Naive thymus-derived CD8-positive, alpha-beta T cell (primary cell): ENCODE results near the gene SSU72. TPM values are rescaled to one million over a fixed set of nuclear protein-coding genes. Genes with fewer than 3 reads are reported as not detected.
"Not testable (repeated sequence)": the region's sequence is repeated elsewhere in the genome, so short reads cannot be mapped to it uniquely, and the experiment has no call there.

Experiments used
- ATAC-seq, 2 donors: fragments of 150-1000 bp; cut with Tn5 transposase in 1 of 2; sonication (Bioruptor Pico), chemical (Tn5 transposase) in 1 of 2; 1 replicate in 1 of 2; 2 replicates in 1 of 2; pipeline ENCODE4 v1.10.0; 2021; ENCODE audit warnings: mild to moderate bottlenecking in 2 of 2, moderate library complexity in 2 of 2
- POLR2A ChIA-PET: fragments of 350-600 bp; sonication (Branson Sonifier 250); formaldehyde crosslinking; loops from one replicate; lab custom pipeline; 2021; ENCODE audit warnings: antibody characterized with exemption; lab: Charles Lee
- DNase-seq, 10 donors: peaks; one replicate each; pipeline versions ENCODE4 v3.0.0 to v3.0.0-alpha.2; 2020 to 2022
- H3K27ac Mint-ChIP-seq, 10 donors: one replicate each; pipeline ENCODE4 v1.8.0; 2020 to 2022; ENCODE audit warnings: mild to moderate bottlenecking in 10 of 10, mixed read lengths in 10 of 10, moderate library complexity in 4 of 10, inconsistent platforms in 1 of 10
- H3K27me3 Mint-ChIP-seq, 5 donors: one replicate each; pipeline ENCODE4 v1.8.0; 2021 to 2022; ENCODE audit warnings: mixed read lengths in 5 of 5
- H3K36me3 Mint-ChIP-seq, 3 donors: one replicate each; pipeline ENCODE4 v1.8.0; 2020 to 2022; ENCODE audit warnings: mixed read lengths in 3 of 3, mild to moderate bottlenecking in 2 of 3, inconsistent platforms in 1 of 3
- H3K4me1 Mint-ChIP-seq, 4 donors: one replicate each; pipeline ENCODE4 v1.8.0; 2021 to 2022; ENCODE audit warnings: mixed read lengths in 4 of 4
- H3K4me3 Mint-ChIP-seq, 10 donors: one replicate each; pipeline ENCODE4 v1.8.0; 2020 to 2022; ENCODE audit warnings: mild to moderate bottlenecking in 10 of 10, mixed read lengths in 10 of 10, moderate library complexity in 6 of 10, inconsistent platforms in 1 of 10
- H3K9me3 Mint-ChIP-seq, 9 donors: one replicate each; pipeline ENCODE4 v1.8.0; 2020 to 2022; ENCODE audit warnings: mixed read lengths in 9 of 9, mild to moderate bottlenecking in 3 of 9, inconsistent platforms in 1 of 9, moderate library complexity in 1 of 9
- polyA plus RNA-seq, 3 donors: library from polyadenylated mRNA; unstranded; fragments of 300-500 nt; fragmentation: Illumina TruSeq; gene quantifications; one replicate each; pipeline ENCODE4 v1.2.3, GENCODE V29; 2021
- total RNA-seq, 8 experiments: library from RNA in 2 of 8; stranded (reverse) in 2 of 8; gene quantifications; one replicate each; pipeline ENCODE4 v1.2.3 and lab custom pipeline; 2021 to 2026

The SSU72 gene
- total and polyA plus RNA-seq, 5 experiments from 2014 or later, result 158 to 290 (median 219) TPM

- Mint-ChIP-seq H3K9me3 (peaks cover 0 to 9% (median 4%) of the 10 kb centered on the region in 9 donors), H3K27ac (no peak overlapping the region), H3K36me3 (peaks cover 3 to 6% (median 5%) of the 10 kb centered on the region in 3 donors), H3K4me1 (peaks cover 0 to 10% (median 3%) of the 10 kb centered on the region in 4 donors), H3K27me3 (no peaks in the 10 kb centered on the region), H3K4me3 (no peak overlapping the region)
- DNase-seq (no peak), ATAC-seq (no peak)
- POLR2A ChIA-PET, result interaction anchor here (0.5 to 1.4 kb wide), 2 partner anchors 92 to 193 kb away, joined by 3 to 4 read pairs; no protein-coding TSS in a partner anchor
Observed at GRCh38 chr1:1536019-1536937, 38.4 kb downstream of the SSU72 start.

DNA sequence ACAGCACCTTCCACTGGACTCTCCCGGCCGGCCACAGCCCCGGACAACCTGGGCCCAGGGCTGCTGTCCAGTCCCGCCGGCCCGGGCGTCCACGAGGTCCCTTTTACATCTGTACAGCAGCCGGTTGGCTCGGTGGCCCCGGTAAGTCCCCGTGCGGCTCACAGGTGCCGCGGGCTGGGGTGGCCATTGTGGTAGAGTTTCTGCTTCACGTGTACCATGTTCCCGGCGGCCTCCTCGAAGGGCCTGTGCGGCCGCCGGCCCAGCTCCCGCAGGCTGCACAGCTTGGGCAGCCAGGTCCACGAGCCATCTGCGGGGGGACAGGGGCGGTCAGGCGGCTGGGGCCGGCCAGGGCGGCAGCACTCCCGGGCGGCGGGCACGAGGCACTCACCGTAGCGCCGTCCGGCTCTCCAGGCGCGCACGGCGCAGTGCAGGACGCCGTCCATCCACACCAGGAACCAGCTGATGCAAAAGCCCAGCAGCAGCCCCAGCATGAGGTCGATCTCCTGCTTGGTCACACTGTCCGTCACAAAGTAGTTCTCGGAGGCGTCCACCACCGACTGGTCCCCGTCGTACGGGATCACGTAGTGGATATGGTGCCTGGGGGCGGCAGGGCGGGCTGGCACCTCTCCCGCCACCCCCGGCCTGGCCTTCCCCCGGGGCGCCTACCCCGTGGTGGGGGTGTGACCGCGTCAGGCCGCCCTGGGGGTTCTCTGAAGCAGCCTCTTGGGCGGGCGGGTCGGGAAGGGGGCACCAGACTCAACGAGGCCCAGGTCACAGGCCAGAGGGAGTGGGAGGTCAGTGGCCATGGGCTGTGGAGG lies 39.3 kb downstream of the SSU72 start:
- POLR2A ChIA-PET, result interaction anchor here (0.5 kb wide), 1 partner anchor 305 kb away, joined by 3 read pairs; no protein-coding TSS in a partner anchor
- H3K36me3 Mint-ChIP-seq, result peaks cover 5 to 8% (median 6%) of the 10 kb centered on the region in 3 donors
- H3K4me3 Mint-ChIP-seq, result no peak overlapping the region
- H3K27me3 Mint-ChIP-seq, result no peaks in the 10 kb centered on the region
- DNase-seq (no peak), ATAC-seq (no peak)
- peaks cover 0 to 10% (median 3%) of the 10 kb centered on the region in 4 donors for H3K4me1 Mint-ChIP-seq
- H3K27ac Mint-ChIP-seq, result no peak overlapping the region
- peaks cover 0 to 14% (median 6%) of the 10 kb centered on the region in 9 donors for H3K9me3 Mint-ChIP-seq

- DNase-seq, result no peak
- H3K9me3 Mint-ChIP-seq, result peaks cover 0 to 14% (median 6%) of the 10 kb centered on the region in 9 donors
- POLR2A ChIA-PET, result interaction anchor here (0.5 kb wide), 1 partner anchor 306 kb away, joined by 3 read pairs; no protein-coding TSS in a partner anchor
- no peak overlapping the region for H3K4me3 Mint-ChIP-seq
- H3K27ac Mint-ChIP-seq, result no peak overlapping the region
- ATAC-seq, result no peak
- no peaks in the 10 kb centered on the region for H3K27me3 Mint-ChIP-seq
- peaks cover 0 to 10% (median 3%) of the 10 kb centered on the region in 4 donors for H3K4me1 Mint-ChIP-seq
- H3K36me3 Mint-ChIP-seq, result peaks cover 5 to 8% (median 6%) of the 10 kb centered on the region in 3 donors
Observed at GRCh38 chr1:1534401-1535154, 40.1 kb downstream of the SSU72 start.

GRCh38 chr1:1533894-1534291 lies 40.8 kb downstream of the SSU72 start:
- DNase-seq, ATAC-seq, H3K36me3 Mint-ChIP-seq, POLR2A ChIA-PET, H3K4me3 Mint-ChIP-seq, H3K4me1 Mint-ChIP-seq, H3K27ac Mint-ChIP-seq, H3K27me3 Mint-ChIP-seq: not testable (repeated sequence)
- H3K9me3 Mint-ChIP-seq, result peaks cover 0 to 14% (median 6%) of the 10 kb centered on the region in 9 donors

DNA sequence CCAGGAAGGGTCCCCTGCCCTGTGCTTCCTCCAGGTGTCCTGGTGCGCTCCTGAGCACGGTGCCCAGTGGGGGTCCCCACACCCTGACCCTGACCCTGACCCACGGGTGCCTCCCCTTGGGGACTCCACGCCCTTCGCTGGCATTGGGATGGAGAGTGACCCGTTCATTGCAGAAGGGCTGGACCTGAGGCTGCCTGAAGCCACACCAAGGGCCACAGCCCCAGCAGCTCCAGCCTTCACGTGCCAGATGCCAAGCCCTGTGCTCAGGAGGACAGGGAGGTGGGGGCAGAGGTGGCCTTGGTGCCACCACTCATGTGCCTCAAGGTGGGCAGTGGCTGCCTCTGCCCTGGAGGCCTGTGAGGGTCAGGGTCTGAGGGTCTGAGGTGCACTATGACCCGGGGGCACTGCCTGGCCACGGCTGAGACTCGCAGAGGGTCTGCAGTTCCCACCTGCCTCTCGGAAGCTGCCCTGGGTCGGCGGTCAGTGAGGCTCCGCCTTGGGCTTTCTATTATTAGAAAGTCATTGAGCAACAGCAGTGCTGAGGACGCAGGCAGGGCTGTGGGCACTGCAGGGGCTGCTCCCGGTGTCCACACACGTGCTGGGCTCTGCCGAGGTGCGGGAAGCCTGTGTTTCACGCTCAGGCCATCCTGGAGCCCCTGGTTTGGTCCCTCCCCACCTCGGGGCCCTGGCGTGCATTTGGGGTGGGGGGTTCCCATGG lies 41.3 kb downstream of the SSU72 start:
- POLR2A ChIA-PET, H3K27ac Mint-ChIP-seq, H3K36me3 Mint-ChIP-seq, ATAC-seq, H3K27me3 Mint-ChIP-seq, H3K4me1 Mint-ChIP-seq, DNase-seq, H3K4me3 Mint-ChIP-seq: not testable (repeated sequence)
- peaks cover 0 to 14% (median 6%) of the 10 kb centered on the region in 9 donors for H3K9me3 Mint-ChIP-seq

DNA sequence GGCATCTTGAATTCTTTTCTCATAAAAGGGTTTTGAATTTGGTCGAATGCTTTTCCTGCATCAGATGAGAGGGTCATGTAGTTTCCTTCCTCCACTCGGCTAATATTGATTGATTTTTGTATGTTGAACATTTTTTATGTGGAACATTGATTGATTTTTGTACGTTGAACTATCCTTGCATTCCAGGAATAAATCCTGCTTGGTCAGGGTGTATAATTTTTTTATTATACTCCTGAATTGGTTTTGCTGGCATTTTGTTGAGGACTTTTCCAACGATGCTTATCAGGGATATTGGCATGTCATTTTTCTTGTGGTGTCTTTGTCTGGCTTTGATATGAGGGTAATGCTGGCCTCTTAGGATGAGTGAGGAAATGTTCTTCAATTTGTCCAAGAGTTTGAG lies 42.7 kb downstream of the SSU72 start:
- Mint-ChIP-seq H3K36me3 (peaks cover 6 to 16% (median 12%) of the 10 kb centered on the region in 3 donors), H3K27ac (no peak overlapping the region), H3K4me1 (no peaks in the 10 kb centered on the region), H3K9me3 (peaks cover 0 to 14% (median 6%) of the 10 kb centered on the region in 9 donors), H3K27me3 (no peaks in the 10 kb centered on the region), H3K4me3 (no peak overlapping the region)
- no peak for DNase-seq
- no peak for ATAC-seq
- POLR2A ChIA-PET, result no interaction called here

GRCh38 chr1:1529936-1530335 lies 44.7 kb downstream of the SSU72 start:
- POLR2A ChIA-PET, result no interaction called here
- Mint-ChIP-seq H3K27me3 (no peaks in the 10 kb centered on the region), H3K9me3 (peaks cover 0 to 14% (median 6%) of the 10 kb centered on the region in 9 donors), H3K4me3 (no peak overlapping the region), H3K36me3 (peaks cover 6 to 24% (median 15%) of the 10 kb centered on the region in 3 donors), H3K27ac (no peak overlapping the region), H3K4me1 (no peaks in the 10 kb centered on the region)
- ATAC-seq, result no peak
- no peak for DNase-seq

- peaks cover 6 to 24% (median 15%) of the 10 kb centered on the region in 3 donors for H3K36me3 Mint-ChIP-seq
- peaks cover 0 to 14% (median 6%) of the 10 kb centered on the region in 9 donors for H3K9me3 Mint-ChIP-seq
- DNase-seq, result no peak
- no peak overlapping the region for H3K27ac Mint-ChIP-seq
- no peak overlapping the region for H3K4me3 Mint-ChIP-seq
- H3K27me3 Mint-ChIP-seq, result no peaks in the 10 kb centered on the region
- no peaks in the 10 kb centered on the region for H3K4me1 Mint-ChIP-seq
- no peak for ATAC-seq
- POLR2A ChIA-PET, result no interaction called here
Observed at GRCh38 chr1:1529321-1529720, 45.3 kb downstream of the SSU72 start.

GRCh38 chr1:1528301-1529267 lies 46.1 kb downstream of the SSU72 start:
- Mint-ChIP-seq H3K9me3 (peaks cover 0 to 14% (median 6%) of the 10 kb centered on the region in 9 donors), H3K36me3 (peaks cover 6 to 26% (median 15%) of the 10 kb centered on the region in 3 donors), H3K4me1 (no peaks in the 10 kb centered on the region), H3K27me3 (no peaks in the 10 kb centered on the region), H3K27ac (no peak overlapping the region), H3K4me3 (no peak overlapping the region)
- DNase-seq, result no peak
- POLR2A ChIA-PET, result interaction anchor here (0.6 kb wide), 1 partner anchor 28 kb away, joined by 3 read pairs; no protein-coding TSS in a partner anchor
- ATAC-seq, result no peak

GRCh38 chr1:1527092-1527816 lies 47.4 kb downstream of the SSU72 start:
- DNase-seq, result no peak
- Mint-ChIP-seq H3K27me3 (no peaks in the 10 kb centered on the region), H3K4me3 (no peak overlapping the region), H3K36me3 (peaks cover 5 to 26% (median 15%) of the 10 kb centered on the region in 3 donors), H3K9me3 (peaks cover 0 to 12% (median 6%) of the 10 kb centered on the region in 9 donors), H3K27ac (no peak overlapping the region), H3K4me1 (no peaks in the 10 kb centered on the region)
- POLR2A ChIA-PET, result no interaction called here
- ATAC-seq, result no peak
